HepG2 (cell line): ENCODE measurements around the gene HSPE1. TPM values are rescaled to one million over a fixed set of nuclear protein-coding genes. Genes with fewer than 3 reads are reported as not detected.

Experiments
- CCDC6 ChIP-seq: sonication (generic); formaldehyde crosslinking; IDR thresholded peaks from 2 replicates; pipeline ENCODE4 v1.8.1; 2022; ENCODE audit warnings: mild to moderate bottlenecking, missing genetic modification reagents, moderate library complexity
- DNMT3B ChIP-seq: conservative IDR thresholded peaks from 2 replicates; pipeline ENCODE4 v1.6.1; 2016; ENCODE audit warnings: missing biosample characterization, control low read depth
- ELF1 ChIP-seq: sonication (generic); formaldehyde crosslinking; IDR thresholded peaks from 2 replicates; pipeline ENCODE4 v1.4.0; 2020; ENCODE audit warnings: missing genetic modification reagents
- FOSL1 ChIP-seq: sonication (generic); formaldehyde crosslinking; IDR thresholded peaks from 2 replicates; pipeline ENCODE4 v1.9.0; 2021; ENCODE audit warnings: missing genetic modification reagents, borderline replicate concordance
- ISL2 ChIP-seq: sonication (generic); formaldehyde crosslinking; IDR thresholded peaks from 2 replicates; pipeline ENCODE4 v1.5.0; 2020; ENCODE audit warnings: missing genetic modification reagents
- KLF13 ChIP-seq: sonication (generic); formaldehyde crosslinking; IDR thresholded peaks from 2 replicates; pipeline ENCODE4 v1.4.0; 2020; ENCODE audit warnings: mild to moderate bottlenecking, missing genetic modification reagents
- MAZ ChIP-seq, 2 experiments: sonication (generic) in 1 of 2; formaldehyde crosslinking in 1 of 2; IDR thresholded peaks; 2 replicates each; pipeline versions ENCODE4 v1.5.0 to v1.6.1; 2012 to 2020; ENCODE audit warnings: low read depth in 2 of 2, mild to moderate bottlenecking in 2 of 2, borderline replicate concordance in 1 of 2, improper control_type of control experiment in 1 of 2, low read length in 1 of 2, missing genetic modification reagents in 1 of 2, moderate library complexity in 1 of 2
- MLLT10 ChIP-seq: sonication (generic); formaldehyde crosslinking; IDR thresholded peaks from 2 replicates; pipeline ENCODE4 v1.4.0; 2020; ENCODE audit warnings: missing genetic modification reagents
- NONO ChIP-seq, 2 experiments: fragments of 450-650 bp in 1 of 2; sonication (generic) in 1 of 2; formaldehyde crosslinking in 1 of 2; IDR thresholded peaks in 1 of 2; conservative IDR thresholded peaks in 1 of 2; 2 replicates each; pipeline versions ENCODE4 v1.6.1 to v1.8.0; 2017 to 2022; ENCODE audit warnings: mild to moderate bottlenecking in 1 of 2, missing genetic modification reagents in 1 of 2, moderate library complexity in 1 of 2
- SMARCC2 ChIP-seq: fragments of 450-650 bp; IDR thresholded peaks from 2 replicates; pipeline ENCODE4 v1.6.1; 2017; ENCODE audit warnings: antibody characterized with exemption, mild to moderate bottlenecking
- STAG1 ChIP-seq: sonication (generic); formaldehyde crosslinking; IDR thresholded peaks from 2 replicates; pipeline ENCODE4 v1.4.0; 2020; ENCODE audit warnings: missing genetic modification reagents
- STAT5B ChIP-seq: sonication (generic); formaldehyde crosslinking; IDR thresholded peaks from 2 replicates; pipeline ENCODE4 v1.4.0; 2020; ENCODE audit warnings: missing genetic modification reagents
- TEAD3 ChIP-seq: optimal IDR thresholded peaks from 2 replicates; pipeline ENCODE3; 2016; ENCODE audit warnings: borderline replicate concordance
- ZFP36L2 ChIP-seq: sonication (generic); formaldehyde crosslinking; IDR thresholded peaks from 2 replicates; pipeline ENCODE4 v1.4.0; 2020; ENCODE audit warnings: missing genetic modification reagents
- ZFP37 ChIP-seq: sonication (generic); formaldehyde crosslinking; IDR thresholded peaks from 2 replicates; pipeline ENCODE4 v1.4.0; 2020; ENCODE audit warnings: missing genetic modification reagents, borderline replicate concordance
- ZNF20 ChIP-seq: sonication (generic); formaldehyde crosslinking; IDR thresholded peaks from 2 replicates; pipeline ENCODE4 v1.4.0; 2020; ENCODE audit warnings: mild to moderate bottlenecking, moderate library complexity, missing genetic modification reagents
- ZNF232 ChIP-seq: sonication (generic); formaldehyde crosslinking; IDR thresholded peaks from 2 replicates; pipeline ENCODE4 v1.4.0; 2020; ENCODE audit warnings: missing genetic modification reagents, borderline replicate concordance
- ZNF564 ChIP-seq: sonication (generic); formaldehyde crosslinking; IDR thresholded peaks from 2 replicates; pipeline ENCODE4 v1.8.1; 2023; ENCODE audit warnings: mild to moderate bottlenecking, missing genetic modification reagents
- ZNF670 ChIP-seq: sonication (generic); formaldehyde crosslinking; IDR thresholded peaks from 2 replicates; pipeline ENCODE4 v1.8.0; 2022; ENCODE audit warnings: mild to moderate bottlenecking, missing genetic modification reagents, borderline replicate concordance
- ZNF737 ChIP-seq: sonication (generic); formaldehyde crosslinking; IDR thresholded peaks from 2 replicates; pipeline ENCODE4 v1.5.0; 2020; ENCODE audit warnings: missing genetic modification reagents, mild to moderate bottlenecking, borderline replicate concordance
- polyA plus RNA-seq, 8 experiments: library from polyadenylated mRNA; depleted of rRNA in 3 of 8; stranded (reverse) in 7 of 8; unstranded in 1 of 8; fragments of >200 nt; fragmentation: Illumina TruSeq in 4 of 8; extraction: Trizol in 4 of 8; gene quantifications; 2 replicates each; pipeline versions ENCODE4 v1.2.1 to v1.2.3, GENCODE V29; 2011 to 2016; ENCODE audit warnings: low read depth in 4 of 8, missing spikeins in 1 of 8, mixed read lengths in 1 of 8; ENCODE audit not compliant: insufficient read depth in 1 of 8
- total RNA-seq, 5 experiments: library from RNA; depleted of rRNA; stranded (reverse); fragments of >200 nt; fragmentation: Illumina TruSeq; extraction: Trizol; gene quantifications; 2 replicates each; pipeline ENCODE4 v1.2.3, GENCODE V29; 2016; ENCODE audit warnings: low read depth in 1 of 5
- TF ChIP-seq, protein P1 (sequence below): sonication (generic); formaldehyde crosslinking; IDR thresholded peaks from 2 replicates; pipeline ENCODE4 v1.4.0; 2020; ENCODE audit warnings: missing genetic modification reagents
- TF ChIP-seq, protein P2 (sequence below): sonication (generic); formaldehyde crosslinking; IDR thresholded peaks from 2 replicates; pipeline ENCODE4 v1.4.0; 2020; ENCODE audit warnings: missing genetic modification reagents
- TF ChIP-seq, protein P3 (sequence below): sonication (generic); formaldehyde crosslinking; IDR thresholded peaks from 2 replicates; pipeline ENCODE4 v1.5.0; 2020; ENCODE audit warnings: missing genetic modification reagents
- TF ChIP-seq, protein P4 (sequence below): sonication (generic); formaldehyde crosslinking; IDR thresholded peaks from 2 replicates; pipeline ENCODE4 v1.4.0; 2020; ENCODE audit warnings: missing genetic modification reagents, mild to moderate bottlenecking, borderline replicate concordance

Gene HSPE1
- total and polyA plus RNA-seq, 2 of the 13 experiments (the other 11 are each of a cell fraction or from before 2014, with no cell fraction given) = 244 to 823 TPM

DNA sequence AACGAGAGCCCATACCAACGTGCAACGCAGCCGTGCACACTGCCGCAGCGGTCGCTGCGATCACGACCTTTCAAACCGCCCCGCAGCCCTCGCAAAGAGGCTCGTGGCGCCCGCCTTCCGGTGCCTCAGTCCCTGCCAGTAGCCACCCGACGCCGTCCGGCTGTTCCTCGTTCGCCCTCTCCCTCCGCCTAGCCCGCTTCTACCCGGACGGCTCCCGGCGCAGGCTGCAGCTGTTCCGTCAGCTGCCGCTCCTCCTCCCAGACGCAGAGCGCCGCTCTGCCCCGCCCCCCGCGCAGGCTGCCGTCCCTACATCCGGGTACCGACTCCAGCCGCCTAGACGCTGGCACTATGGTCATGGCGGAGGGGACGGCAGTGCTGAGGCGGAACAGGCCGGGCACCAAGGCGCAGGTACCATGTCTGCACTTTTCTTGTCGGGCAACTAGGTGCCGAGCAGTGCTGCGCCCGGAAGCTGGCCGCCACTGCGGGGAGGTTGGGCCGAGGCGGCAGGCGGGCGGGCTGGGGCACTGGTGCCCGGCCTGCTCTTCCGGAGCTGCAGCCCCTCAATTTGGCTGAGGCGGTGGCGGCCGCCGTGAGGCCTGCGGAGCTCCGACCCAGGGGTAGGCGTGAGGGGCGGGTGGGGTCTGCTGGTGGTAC, 15.7 kb downstream of the HSPE1 start, which contains the start of gene MOB4 (continued):
- TF ChIP-seq ISL2 (CRISPR knock-in tag) (peak; percentile 86), KLF13 (CRISPR knock-in tag) (peak; percentile 99), ZFP37 (CRISPR knock-in tag) (peak; percentile 57), CCDC6 (CRISPR knock-in tag) (peak; percentile 98), SMARCC2 (no peak), FOSL1 (CRISPR knock-in tag) (peak; percentile 50), ZFP36L2 (CRISPR knock-in tag) (peak; percentile 51), ZNF670 (peak; percentile 99), ZNF564 (CRISPR knock-in tag) (peak; percentile 98), ZNF737 (CRISPR knock-in tag) (peak; percentile 96; the same call in 1 of the 2 replicates), DNMT3B (CRISPR knock-in tag) (peak; percentile 97), STAG1 (CRISPR knock-in tag) (peak; percentile 12; the same call in 1 of the 2 replicates), ZNF20 (CRISPR knock-in tag) (peak; percentile 61; the same call in 1 of the 2 replicates), STAT5B (CRISPR knock-in tag) (no peak; the same call in 1 of the 2 replicates), ELF1 (CRISPR knock-in tag) (peak; percentile 99), NONO (IDR thresholded peaks at IDR 0.05) (no peak), NONO (CRISPR knock-in tag; conservative IDR thresholded peaks at IDR 0.05) (peak; percentile 100), MLLT10 (CRISPR knock-in tag) (no peak), ZNF232 (CRISPR knock-in tag) (peak; percentile 47; the same call in 1 of the 2 replicates), MAZ (IDR thresholded peaks at IDR 0.05; ENCODE audit: borderline replicate concordance, low read depth, low read length) (peak; percentile 79), MAZ (CRISPR knock-in tag; IDR thresholded peaks at IDR 0.05; ENCODE audit: low read depth) (peak; percentile 99), TEAD3 (peak; percentile 95)
- TF ChIP-seq, protein P1, sequence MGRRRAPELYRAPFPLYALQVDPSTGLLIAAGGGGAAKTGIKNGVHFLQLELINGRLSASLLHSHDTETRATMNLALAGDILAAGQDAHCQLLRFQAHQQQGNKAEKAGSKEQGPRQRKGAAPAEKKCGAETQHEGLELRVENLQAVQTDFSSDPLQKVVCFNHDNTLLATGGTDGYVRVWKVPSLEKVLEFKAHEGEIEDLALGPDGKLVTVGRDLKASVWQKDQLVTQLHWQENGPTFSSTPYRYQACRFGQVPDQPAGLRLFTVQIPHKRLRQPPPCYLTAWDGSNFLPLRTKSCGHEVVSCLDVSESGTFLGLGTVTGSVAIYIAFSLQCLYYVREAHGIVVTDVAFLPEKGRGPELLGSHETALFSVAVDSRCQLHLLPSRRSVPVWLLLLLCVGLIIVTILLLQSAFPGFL = 0 out of 2 replicates have a peak, but pooled peaks have one; percentile 65
- TF ChIP-seq, protein P2, sequence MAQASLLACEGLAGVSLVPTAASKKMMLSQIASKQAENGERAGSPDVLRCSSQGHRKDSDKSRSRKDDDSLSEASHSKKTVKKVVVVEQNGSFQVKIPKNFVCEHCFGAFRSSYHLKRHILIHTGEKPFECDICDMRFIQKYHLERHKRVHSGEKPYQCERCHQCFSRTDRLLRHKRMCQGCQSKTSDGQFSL (CRISPR knock-in tag) = no peak; the same call in 1 of the 2 replicates
- TF ChIP-seq, protein P3, sequence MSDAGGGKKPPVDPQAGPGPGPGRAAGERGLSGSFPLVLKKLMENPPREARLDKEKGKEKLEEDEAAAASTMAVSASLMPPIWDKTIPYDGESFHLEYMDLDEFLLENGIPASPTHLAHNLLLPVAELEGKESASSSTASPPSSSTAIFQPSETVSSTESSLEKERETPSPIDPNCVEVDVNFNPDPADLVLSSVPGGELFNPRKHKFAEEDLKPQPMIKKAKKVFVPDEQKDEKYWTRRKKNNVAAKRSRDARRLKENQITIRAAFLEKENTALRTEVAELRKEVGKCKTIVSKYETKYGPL (CRISPR knock-in tag) = peak; percentile 8; the same call in 1 of the 2 replicates
- TF ChIP-seq, protein P4, sequence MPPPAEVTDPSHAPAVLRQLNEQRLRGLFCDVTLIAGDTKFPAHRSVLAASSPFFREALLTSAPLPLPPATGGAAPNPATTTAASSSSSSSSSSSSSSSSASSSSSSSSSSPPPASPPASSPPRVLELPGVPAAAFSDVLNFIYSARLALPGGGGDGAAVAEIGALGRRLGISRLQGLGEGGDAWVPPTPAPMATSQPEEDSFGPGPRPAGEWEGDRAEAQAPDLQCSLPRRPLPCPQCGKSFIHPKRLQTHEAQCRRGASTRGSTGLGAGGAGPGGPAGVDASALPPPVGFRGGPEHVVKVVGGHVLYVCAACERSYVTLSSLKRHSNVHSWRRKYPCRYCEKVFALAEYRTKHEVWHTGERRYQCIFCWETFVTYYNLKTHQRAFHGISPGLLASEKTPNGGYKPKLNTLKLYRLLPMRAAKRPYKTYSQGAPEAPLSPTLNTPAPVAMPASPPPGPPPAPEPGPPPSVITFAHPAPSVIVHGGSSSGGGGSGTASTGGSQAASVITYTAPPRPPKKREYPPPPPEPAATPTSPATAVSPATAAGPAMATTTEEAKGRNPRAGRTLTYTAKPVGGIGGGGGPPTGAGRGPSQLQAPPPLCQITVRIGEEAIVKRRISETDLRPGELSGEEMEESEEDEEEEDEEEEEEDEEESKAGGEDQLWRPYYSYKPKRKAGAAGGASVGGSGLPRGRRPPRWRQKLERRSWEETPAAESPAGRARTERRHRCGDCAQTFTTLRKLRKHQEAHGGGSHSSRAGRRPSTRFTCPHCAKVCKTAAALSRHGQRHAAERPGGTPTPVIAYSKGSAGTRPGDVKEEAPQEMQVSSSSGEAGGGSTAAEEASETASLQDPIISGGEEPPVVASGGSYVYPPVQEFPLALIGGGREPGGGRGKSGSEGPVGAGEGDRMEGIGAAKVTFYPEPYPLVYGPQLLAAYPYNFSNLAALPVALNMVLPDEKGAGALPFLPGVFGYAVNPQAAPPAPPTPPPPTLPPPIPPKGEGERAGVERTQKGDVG = peak; percentile 98
